Activated CD8-positive, alpha-beta T cell treated with anti-CD3 and anti-CD28 coated beads for 36 hours (primary cell): ENCODE results near the gene PCNX2. TPM values are rescaled to one million over a fixed set of nuclear protein-coding genes. Genes with fewer than 3 reads are reported as not detected.

Experiments used
- ATAC-seq: fragments of 200-7000 bp; cut with Tn5 transposase; one replicate; pipeline ENCODE4 v1.10.0; 2021; ENCODE audit warnings: mild to moderate bottlenecking, moderate library complexity
- CTCF ChIA-PET: fragments of 350-600 bp; sonication (Branson Sonifier 250); formaldehyde crosslinking; loops from one replicate; lab custom pipeline; 2021; ENCODE audit warnings: antibody characterized with exemption; lab: Charles Lee
- POLR2A ChIA-PET: fragments of 350-600 bp; sonication (Branson Sonifier 250); formaldehyde crosslinking; loops from one replicate; lab custom pipeline; 2021; ENCODE audit warnings: antibody characterized with exemption; lab: Charles Lee
- DNase-seq: peaks from one replicate; pipeline ENCODE4 v3.0.0-alpha.2; 2020
- H3K27ac Mint-ChIP-seq: one replicate; pipeline ENCODE4 v1.8.0; 2021; ENCODE audit warnings: mild to moderate bottlenecking, mixed read lengths
- H3K27me3 Mint-ChIP-seq: one replicate; pipeline ENCODE4 v1.8.0; 2021; ENCODE audit warnings: mixed read lengths
- H3K36me3 Mint-ChIP-seq: one replicate; pipeline ENCODE4 v1.8.0; 2021; ENCODE audit warnings: low read depth, mixed read lengths
- H3K4me1 Mint-ChIP-seq: one replicate; pipeline ENCODE4 v1.8.0; 2021; ENCODE audit warnings: low read depth, mixed read lengths
- H3K4me3 Mint-ChIP-seq: one replicate; pipeline ENCODE4 v1.8.0; 2021; ENCODE audit warnings: mild to moderate bottlenecking, moderate library complexity, mixed read lengths
- H3K9me3 Mint-ChIP-seq: one replicate; pipeline ENCODE4 v1.8.0; 2021; ENCODE audit warnings: mixed read lengths
- CTCF ChIP-seq: fragments of 200-600 bp; IDR thresholded peaks from one replicate; pipeline ENCODE4 v1.8.0; 2022; ENCODE audit warnings: antibody characterized with exemption, mild to moderate bottlenecking
- intact Hi-C: fragments of 100-400 bp; cut with micrococcal nuclease; formaldehyde crosslinking; loops from one replicate; pipeline ENCODE4 v1.10.0; 2022
- total RNA-seq, 2 experiments: library from RNA; stranded (reverse); gene quantifications; one replicate each; pipeline ENCODE4 v1.2.3, GENCODE V29; 2021

Gene PCNX2
- total RNA-seq, 2 experiments from 2014 or later = 14.4 to 14.9 TPM

- TF ChIP-seq CTCF = no peak
- H3K36me3 Mint-ChIP-seq = peaks cover 22% of the 10 kb centered on the region
- intact Hi-C loops = no loop called here
- POLR2A ChIA-PET = no interaction called here
- DNase-seq (no peak), ATAC-seq (no peak)
- H3K9me3 Mint-ChIP-seq = no peaks in the 10 kb centered on the region
- H3K27me3 Mint-ChIP-seq = no peaks in the 10 kb centered on the region
- CTCF ChIA-PET = no interaction called here
- H3K4me1 Mint-ChIP-seq = peaks cover 8% of the 10 kb centered on the region
- H3K4me3 Mint-ChIP-seq = no peak overlapping the region
- H3K27ac Mint-ChIP-seq = no peak overlapping the region
Observed at GRCh38 chr1:233094691-233095090, 200.8 kb downstream of the PCNX2 start.

- ChIA-PET CTCF (no interaction called here), POLR2A (no interaction called here)
- Mint-ChIP-seq H3K4me1 (peaks cover 8% of the 10 kb centered on the region), H3K36me3 (peaks cover 24% of the 10 kb centered on the region), H3K4me3 (no peak overlapping the region), H3K9me3 (no peaks in the 10 kb centered on the region), H3K27ac (no peak overlapping the region), H3K27me3 (no peaks in the 10 kb centered on the region)
- no peak for TF ChIP-seq CTCF
- intact Hi-C loops = no loop called here
- no peak for ATAC-seq
- DNase-seq = no peak
Observed at GRCh38 chr1:233094269-233094668, 201.3 kb downstream of the PCNX2 start.

- POLR2A ChIA-PET = no interaction called here
- ATAC-seq = no peak
- DNase-seq = no peak
- Mint-ChIP-seq H3K4me1 (peaks cover 3% of the 10 kb centered on the region), H3K27ac (no peak overlapping the region), H3K27me3 (no peaks in the 10 kb centered on the region), H3K4me3 (no peak overlapping the region), H3K36me3 (peaks cover 30% of the 10 kb centered on the region), H3K9me3 (no peaks in the 10 kb centered on the region)
- no peak for TF ChIP-seq CTCF
- intact Hi-C loops = no loop called here
- CTCF ChIA-PET = no interaction called here
Observed at GRCh38 chr1:233090746-233091494, 204.6 kb downstream of the PCNX2 start.

DNA sequence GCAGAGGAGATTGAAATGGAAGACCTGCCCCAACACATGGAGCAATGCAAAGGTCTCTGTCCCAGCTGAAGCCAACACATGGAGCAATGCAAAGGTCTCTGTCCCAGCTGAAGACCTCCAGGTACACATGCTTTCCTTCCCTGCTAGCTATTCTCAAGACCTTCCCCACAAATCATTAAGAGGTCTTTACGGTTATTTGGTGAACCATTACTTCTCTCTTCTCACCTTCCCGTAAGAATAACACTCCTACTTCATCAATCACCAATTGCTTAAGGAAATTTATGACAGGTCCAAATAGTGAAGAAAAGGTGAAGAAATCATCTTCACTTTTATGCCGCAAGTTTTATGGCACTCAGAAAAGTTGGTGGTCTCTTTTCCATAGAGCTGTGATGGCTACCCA lies 206.3 kb downstream of the PCNX2 start:
- Mint-ChIP-seq H3K4me3 (no peak overlapping the region), H3K4me1 (peaks cover 3% of the 10 kb centered on the region), H3K9me3 (no peaks in the 10 kb centered on the region), H3K27ac (no peak overlapping the region), H3K36me3 (peaks cover 30% of the 10 kb centered on the region), H3K27me3 (no peaks in the 10 kb centered on the region)
- POLR2A ChIA-PET = no interaction called here
- no peak for TF ChIP-seq CTCF
- intact Hi-C loops = no loop called here
- ATAC-seq (no peak), DNase-seq (no peak)
- CTCF ChIA-PET = no interaction called here

DNA sequence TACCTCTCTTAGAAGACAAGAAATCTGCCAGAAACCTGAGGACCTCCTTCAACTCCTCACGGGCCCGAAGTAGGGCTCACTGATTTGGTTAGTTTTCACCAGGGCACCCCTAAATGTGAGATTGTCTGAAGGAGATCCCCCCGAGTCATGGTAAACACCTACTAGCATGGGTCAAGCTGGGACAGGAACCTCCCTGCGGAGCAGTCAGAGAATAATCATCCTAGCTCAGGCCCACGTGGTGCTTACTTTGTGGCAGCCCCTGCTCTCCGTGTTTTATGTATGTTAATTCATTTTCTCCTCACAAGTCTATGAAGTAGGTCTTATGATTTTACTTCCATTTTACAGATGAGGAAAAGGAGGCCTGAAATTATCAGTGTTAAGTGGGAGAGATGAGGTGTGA lies 206.9 kb downstream of the PCNX2 start:
- CTCF ChIA-PET = no interaction called here
- Mint-ChIP-seq H3K27ac (no peak overlapping the region), H3K36me3 (peaks cover 31% of the 10 kb centered on the region), H3K27me3 (no peaks in the 10 kb centered on the region), H3K9me3 (no peaks in the 10 kb centered on the region), H3K4me3 (no peak overlapping the region), H3K4me1 (peaks cover 3% of the 10 kb centered on the region)
- POLR2A ChIA-PET = no interaction called here
- intact Hi-C loops = no loop called here
- no peak for ATAC-seq
- no peak for DNase-seq
- TF ChIP-seq CTCF = no peak
